Measurements from ENCODE around the gene ZBTB45. TPM values are rescaled to one million over a fixed set of nuclear protein-coding genes. Genes with fewer than 3 reads are reported as not detected.
A peak's percentile ranks its signal among the peaks of the same experiment; 100 is the strongest.

The ZBTB45 gene
- total and polyA plus RNA-seq, 9 of the 15 experiments (the other 6 are each of a cell fraction or from before 2014, with no cell fraction given): 0.08 to 16.1 (median 1.8) TPM

DNA sequence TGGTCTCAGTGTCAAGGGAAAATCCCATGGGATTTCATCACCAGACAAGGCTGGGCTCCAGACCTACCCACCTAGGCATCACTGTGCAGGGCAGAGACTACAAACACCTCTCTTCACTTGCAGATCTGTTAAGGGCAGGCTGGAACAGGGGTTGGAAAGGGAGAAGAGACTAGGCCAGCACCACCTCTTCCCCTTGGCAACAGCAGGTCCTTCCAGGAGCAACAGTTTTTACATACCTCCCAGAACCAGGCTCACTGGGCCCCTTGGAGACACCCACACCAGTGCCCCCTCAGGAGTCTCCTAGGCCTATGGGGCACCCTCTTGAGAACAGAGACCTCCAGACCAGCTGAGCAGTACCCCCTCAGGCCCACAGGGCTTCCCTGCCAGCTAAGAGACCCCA is 41.3 kb upstream of the ZBTB45 start:
- in situ Hi-C loops (cut with MboI) (no loop called here), intact Hi-C loops (cut with micrococcal nuclease) (no loop called here)
- H3K9me1 ChIP-seq (ENCODE audit: control insufficient read depth, insufficient read depth, low read length): peaks cover 3% of the 10 kb centered on the region
- peaks cover 22% of the 10 kb centered on the region; the same call in 2 of the 3 replicates for H3K36me3 ChIP-seq (ENCODE audit: control insufficient read depth, insufficient read depth, low read length)
- H3K27me3 ChIP-seq (ENCODE audit: control insufficient read depth in 2 of 2, insufficient read depth in 2 of 2, low read length in 2 of 2): no peaks in the 10 kb centered on the region
- no peaks in the 10 kb centered on the region for H3K9me3 ChIP-seq (replicated peaks; ENCODE audit: control insufficient read depth, insufficient read depth, low read depth, low read length)
- H3K27ac ChIP-seq (ENCODE audit: extremely low read depth, low read depth, low read length): peak overlapping the region; percentile 94; the same call in 1 of the 3 replicates
- H4K20me1 ChIP-seq (replicated peaks; ENCODE audit: control insufficient read depth, insufficient read depth, low read length): no peaks in the 10 kb centered on the region
- no peak overlapping the region for H3K4me3 ChIP-seq
- DNase-seq (ENCODE audit: extremely low read depth in 1 of 4, low spot score in 3 of 4) (no peak), FAIRE-seq (no peak), ATAC-seq (no peak)
- no peak overlapping the region for H2AFZ ChIP-seq (ENCODE audit: low read depth, low read length)
- peaks cover 22 to 53% of the 10 kb centered on the region in 2 experiments for H3K4me1 ChIP-seq (replicated peaks in 1 of 2; ENCODE audit: control insufficient read depth in 2 of 2, insufficient read depth in 2 of 2, low read length in 2 of 2)
- H3K79me2 ChIP-seq (ENCODE audit: control insufficient read depth, insufficient read depth, low read length): peaks cover 43% of the 10 kb centered on the region
- H3K9ac ChIP-seq (ENCODE audit: insufficient read depth in 1 of 2, low read depth in 2 of 2, low read length in 2 of 2): peak overlapping the region in 1 of 2 experiments; percentile 49; a peak in 2 of 4 replicates
- CTCF ChIA-PET (ENCODE audit: low intra/inter-chr PET ratio): interaction anchor here (0.5 kb wide), 1 partner anchor 290 kb away, joined by 3 read pairs; no protein-coding TSS in a partner anchor
- TF ChIP-seq RNF2 (IDR thresholded peaks at IDR 0.05) (no peak), SRSF1 (IDR thresholded peaks at IDR 0.05; ENCODE audit: low read depth, low read length) (no peak), RBM15 (IDR thresholded peaks at IDR 0.05; ENCODE audit: insufficient read depth, low read length) (no peak), NFYB (IDR thresholded peaks at IDR 0.05; ENCODE audit: extremely low read depth, insufficient read length) (no peak), CHD4 (IDR thresholded peaks at IDR 0.05; ENCODE audit: insufficient read depth, insufficient replicate concordance, low read depth, low read length, poor library complexity, severe bottlenecking) (no peak), NR2F6 (CRISPR knock-in tag; IDR thresholded peaks at IDR 0.05) (no peak), SRSF3 (IDR thresholded peaks at IDR 0.05; ENCODE audit: insufficient read depth, low read length) (no peak)
- TF ChIP-seq, protein P1, sequence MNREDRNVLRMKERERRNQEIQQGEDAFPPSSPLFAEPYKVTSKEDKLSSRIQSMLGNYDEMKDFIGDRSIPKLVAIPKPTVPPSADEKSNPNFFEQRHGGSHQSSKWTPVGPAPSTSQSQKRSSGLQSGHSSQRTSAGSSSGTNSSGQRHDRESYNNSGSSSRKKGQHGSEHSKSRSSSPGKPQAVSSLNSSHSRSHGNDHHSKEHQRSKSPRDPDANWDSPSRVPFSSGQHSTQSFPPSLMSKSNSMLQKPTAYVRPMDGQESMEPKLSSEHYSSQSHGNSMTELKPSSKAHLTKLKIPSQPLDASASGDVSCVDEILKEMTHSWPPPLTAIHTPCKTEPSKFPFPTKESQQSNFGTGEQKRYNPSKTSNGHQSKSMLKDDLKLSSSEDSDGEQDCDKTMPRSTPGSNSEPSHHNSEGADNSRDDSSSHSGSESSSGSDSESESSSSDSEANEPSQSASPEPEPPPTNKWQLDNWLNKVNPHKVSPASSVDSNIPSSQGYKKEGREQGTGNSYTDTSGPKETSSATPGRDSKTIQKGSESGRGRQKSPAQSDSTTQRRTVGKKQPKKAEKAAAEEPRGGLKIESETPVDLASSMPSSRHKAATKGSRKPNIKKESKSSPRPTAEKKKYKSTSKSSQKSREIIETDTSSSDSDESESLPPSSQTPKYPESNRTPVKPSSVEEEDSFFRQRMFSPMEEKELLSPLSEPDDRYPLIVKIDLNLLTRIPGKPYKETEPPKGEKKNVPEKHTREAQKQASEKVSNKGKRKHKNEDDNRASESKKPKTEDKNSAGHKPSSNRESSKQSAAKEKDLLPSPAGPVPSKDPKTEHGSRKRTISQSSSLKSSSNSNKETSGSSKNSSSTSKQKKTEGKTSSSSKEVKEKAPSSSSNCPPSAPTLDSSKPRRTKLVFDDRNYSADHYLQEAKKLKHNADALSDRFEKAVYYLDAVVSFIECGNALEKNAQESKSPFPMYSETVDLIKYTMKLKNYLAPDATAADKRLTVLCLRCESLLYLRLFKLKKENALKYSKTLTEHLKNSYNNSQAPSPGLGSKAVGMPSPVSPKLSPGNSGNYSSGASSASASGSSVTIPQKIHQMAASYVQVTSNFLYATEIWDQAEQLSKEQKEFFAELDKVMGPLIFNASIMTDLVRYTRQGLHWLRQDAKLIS (CRISPR knock-in tag; IDR thresholded peaks at IDR 0.05): no peak
- POLR2A ChIA-PET: interaction anchor here (2.4 to 2.7 kb wide), 2 partner anchors 8 to 11 kb away, joined by 14 to 24 read pairs; partner anchors contain the start of gene MZF1
- H3K4me2 ChIP-seq (ENCODE audit: insufficient read depth, low read length): peak overlapping the region; percentile 98; the same call in 1 of the 2 replicates
- BruUV-seq (replicated peaks): no TSS peak

Measured in K562 (cell line).